ENCODE data around the gene CCT7.

The CCT7 gene

GRCh38 chr2:73284296-73285158 lies 50.4 kb downstream of the CCT7 start, which contains the start of gene FBXO41:
Gene FBXO41 (minus strand): TSS chr2:73284478. CDS start chr2:73269630, 14,848 bp downstream.
- Histone ChIP-seq H3K4me1 (peaks cover 12% of the 10 kb centered on the region), H3K79me2 (no peaks in the 10 kb centered on the region), H2AFZ (peak within 1 kb of the TSS; percentile 93), H3K27me3 (ENCODE audit: control insufficient read depth, insufficient read depth, low read length) (no peaks in the 10 kb centered on the region), H3K9me3 (ENCODE audit: control insufficient read depth, low read length) (no peaks in the 10 kb centered on the region), H3K4me3 (ENCODE audit: low read depth, low read length) (peak within 1 kb of the TSS; percentile 48), H3K36me3 (ENCODE audit: control insufficient read depth, insufficient read depth, low read length) (no peaks in the 10 kb centered on the region), H3K27ac (peak within 1 kb of the TSS; percentile 43), H3K4me2 (ENCODE audit: low read length) (peak within 1 kb of the TSS; percentile 73), H3K9ac (peak within 1 kb of the TSS; percentile 54)
- TF ChIP-seq CTCF (IDR thresholded peaks at IDR 0.05): no peak

GRCh38 chr2:73285159-73285739 lies 51.1 kb downstream of the CCT7 start:
- H3K4me2 ChIP-seq (ENCODE audit: low read length): peak overlapping the region; percentile 73
- no peaks in the 10 kb centered on the region for H3K79me2 ChIP-seq
- no peak overlapping the region for H3K27ac ChIP-seq
- H3K9me3 ChIP-seq (ENCODE audit: control insufficient read depth, low read length): no peaks in the 10 kb centered on the region
- no peaks in the 10 kb centered on the region for H3K27me3 ChIP-seq (ENCODE audit: control insufficient read depth, insufficient read depth, low read length)
- H3K9ac ChIP-seq: no peak overlapping the region
- H3K4me1 ChIP-seq: peaks cover 12% of the 10 kb centered on the region
- TF ChIP-seq CTCF (IDR thresholded peaks at IDR 0.05): no peak
- H3K36me3 ChIP-seq (ENCODE audit: control insufficient read depth, insufficient read depth, low read length): no peaks in the 10 kb centered on the region
- H3K4me3 ChIP-seq (ENCODE audit: low read depth, low read length): no peak overlapping the region
- H2AFZ ChIP-seq: peak overlapping the region; percentile 93

- Histone ChIP-seq H3K4me3 (ENCODE audit: low read depth, low read length) (no peak overlapping the region), H3K36me3 (ENCODE audit: control insufficient read depth, insufficient read depth, low read length) (no peaks in the 10 kb centered on the region), H2AFZ (no peak overlapping the region), H3K27ac (no peak overlapping the region), H3K4me2 (ENCODE audit: low read length) (no peak overlapping the region), H3K27me3 (ENCODE audit: control insufficient read depth, insufficient read depth, low read length) (no peaks in the 10 kb centered on the region), H3K9me3 (ENCODE audit: control insufficient read depth, low read length) (no peaks in the 10 kb centered on the region), H3K79me2 (no peaks in the 10 kb centered on the region), H3K9ac (no peak overlapping the region), H3K4me1 (peaks cover 12% of the 10 kb centered on the region)
- TF ChIP-seq CTCF (IDR thresholded peaks at IDR 0.05): no peak
These were observed 52.1 kb downstream of the CCT7 start for GRCh38 chr2:73286134-73286655.

- Histone ChIP-seq H3K27me3 (ENCODE audit: control insufficient read depth, insufficient read depth, low read length) (peaks cover 19% of the 10 kb centered on the region), H3K79me2 (no peaks in the 10 kb centered on the region)
These were observed 55.2 kb downstream of the CCT7 start for GRCh38 chr2:73289304-73289703.

More at GRCh38 chr2:73289304-73289703, 55.2 kb downstream of the CCT7 start:
- no peak overlapping the region for H3K4me3 ChIP-seq (ENCODE audit: low read depth, low read length)
- no peak overlapping the region for H3K4me2 ChIP-seq (ENCODE audit: low read length)
- TF ChIP-seq CTCF (IDR thresholded peaks at IDR 0.05): no peak
- peaks cover 5% of the 10 kb centered on the region for H3K4me1 ChIP-seq
- H2AFZ ChIP-seq: no peak overlapping the region
- H3K9me3 ChIP-seq (ENCODE audit: control insufficient read depth, low read length): no peaks in the 10 kb centered on the region
- H3K36me3 ChIP-seq (ENCODE audit: control insufficient read depth, insufficient read depth, low read length): no peaks in the 10 kb centered on the region
- H3K27ac ChIP-seq: no peak overlapping the region
- H3K9ac ChIP-seq: no peak overlapping the region

All from parathyroid adenoma (tissue), 2 donors.